ENCODE results near the gene NLRC3.

The NLRC3 gene

DNA sequence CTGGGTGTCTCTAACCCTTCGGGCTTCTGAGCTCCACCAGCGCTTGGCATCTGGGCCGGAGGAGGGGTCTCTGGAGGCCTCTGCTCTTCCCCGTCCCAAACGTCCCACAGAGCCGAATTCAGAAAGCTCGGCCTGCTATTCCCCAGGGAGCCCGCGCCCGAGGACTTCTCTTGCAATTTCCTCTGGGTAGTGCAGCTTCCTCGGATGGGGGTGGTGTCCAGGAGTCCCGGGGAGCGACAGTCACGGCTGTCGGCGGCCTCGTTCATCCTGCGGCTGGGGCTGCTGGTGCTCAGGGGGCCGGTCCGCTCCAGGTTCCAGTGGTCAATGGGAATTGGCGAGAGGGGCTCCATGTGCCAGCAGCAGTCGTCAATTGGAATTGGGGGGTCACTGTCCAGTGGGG, 11.8 kb upstream of the NLRC3 start:
- H3K27me3 ChIP-seq (replicated peaks in 2 of 5; ENCODE audit: control insufficient read depth in 4 of 5, insufficient read depth in 5 of 5, low read length in 4 of 5), result no peaks in the 10 kb centered on the region
- no peak for DNase-seq
- ChIA-PET CTCF (no interaction called here), POLR2A (no interaction called here)
- 93% methylated on average over 20 of the region's 22 CpGs for WGBS (ENCODE audit: insufficient coverage)
- H3K9me3 ChIP-seq (ENCODE audit: control extremely low read depth in 1 of 5, control insufficient read depth in 4 of 5, insufficient read depth in 2 of 5, low read depth in 1 of 5, low read length in 4 of 5), result no peaks in the 10 kb centered on the region
- peak overlapping the region in 2 of 7 experiments; percentile 44 to 57 for H3K4me3 ChIP-seq (ENCODE audit: control insufficient read depth in 1 of 7, extremely low read depth in 1 of 7, insufficient read depth in 4 of 7, low read depth in 2 of 7, low read length in 6 of 7)
- H3K27ac ChIP-seq (ENCODE audit: insufficient read depth in 1 of 2, low read depth in 1 of 2, low read length in 2 of 2, poor library complexity in 1 of 2, severe bottlenecking in 2 of 2), result no peak overlapping the region
- H3K4me1 ChIP-seq (ENCODE audit: control extremely low read depth in 1 of 4, control insufficient read depth in 4 of 4, insufficient read depth in 4 of 4, low read length in 3 of 4), result peaks cover 0 to 34% (median 25%) of the 10 kb centered on the region in 4 experiments
- peaks cover 0 to 43% (median 7%) of the 10 kb centered on the region in 4 experiments for H3K36me3 ChIP-seq (ENCODE audit: control insufficient read depth in 4 of 4, insufficient read depth in 4 of 4, low read length in 3 of 4)

DNA sequence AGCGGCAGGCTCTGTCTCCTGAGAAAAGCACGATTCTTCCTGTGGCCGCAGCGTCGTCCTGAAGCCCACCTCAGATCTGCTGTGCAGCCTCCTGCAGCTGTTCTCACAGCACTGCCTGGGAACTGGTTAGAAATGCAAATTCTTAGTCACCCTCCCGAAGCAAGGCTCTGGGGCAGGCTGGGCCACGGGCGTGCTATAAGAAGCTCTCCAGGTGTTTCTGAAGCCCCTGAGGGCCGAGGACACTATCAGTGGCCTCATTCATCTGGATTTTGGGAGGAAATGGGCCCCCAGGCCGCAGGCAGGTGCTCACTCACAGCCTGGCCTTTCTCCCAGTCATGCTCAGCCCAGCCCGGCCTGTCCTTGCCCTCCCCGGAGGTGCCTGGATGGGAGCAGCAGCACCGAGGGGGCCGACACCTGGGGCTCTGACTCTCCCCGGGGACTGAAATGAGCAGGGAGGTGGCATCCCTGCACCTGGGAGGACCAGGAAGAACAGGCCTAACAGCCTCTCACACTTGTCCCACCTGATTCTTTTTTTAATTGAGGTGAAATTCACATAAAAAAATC, 10.4 kb upstream of the NLRC3 start:
- DNase-seq, result no peak
- Histone ChIP-seq H3K36me3 (ENCODE audit: control insufficient read depth in 4 of 4, insufficient read depth in 4 of 4, low read length in 3 of 4) (peaks cover 0 to 49% (median 13%) of the 10 kb centered on the region in 4 experiments), H3K9me3 (ENCODE audit: control extremely low read depth in 1 of 5, control insufficient read depth in 4 of 5, insufficient read depth in 2 of 5, low read depth in 1 of 5, low read length in 4 of 5) (no peaks in the 10 kb centered on the region), H3K27ac (ENCODE audit: insufficient read depth in 1 of 2, low read depth in 1 of 2, low read length in 2 of 2, poor library complexity in 1 of 2, severe bottlenecking in 2 of 2) (no peak overlapping the region), H3K4me3 (ENCODE audit: control insufficient read depth in 1 of 7, extremely low read depth in 1 of 7, insufficient read depth in 4 of 7, low read depth in 2 of 7, low read length in 6 of 7) (no peak overlapping the region), H3K4me1 (ENCODE audit: control extremely low read depth in 1 of 4, control insufficient read depth in 4 of 4, insufficient read depth in 4 of 4, low read length in 3 of 4) (peaks cover 0 to 38% (median 25%) of the 10 kb centered on the region in 4 experiments), H3K27me3 (replicated peaks in 2 of 5; ENCODE audit: control insufficient read depth in 4 of 5, insufficient read depth in 5 of 5, low read length in 4 of 5) (no peaks in the 10 kb centered on the region)
- 97% methylated on average over 11 of the region's 15 CpGs for WGBS (ENCODE audit: insufficient coverage)
- ChIA-PET POLR2A (no interaction called here), CTCF (no interaction called here)

DNA sequence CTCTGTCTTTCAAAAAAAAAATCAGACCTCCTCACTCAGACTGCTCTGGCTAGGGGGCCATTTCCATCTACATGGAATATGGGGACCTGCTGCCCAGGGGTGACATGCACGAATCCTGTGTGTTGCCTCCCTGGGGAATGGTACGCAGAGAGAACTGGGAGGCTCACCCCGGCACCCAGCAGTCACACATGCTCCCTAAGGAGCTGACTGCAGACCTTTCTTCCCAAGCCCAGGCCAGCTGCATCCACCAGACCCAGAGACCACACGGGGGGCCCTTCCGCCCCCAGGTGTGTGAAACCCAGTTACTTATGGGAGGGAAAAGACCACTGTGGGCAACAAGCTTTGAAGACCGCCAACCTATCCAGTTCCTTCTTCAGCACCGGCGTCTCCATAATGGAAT, 7.2 kb upstream of the NLRC3 start:
- Histone ChIP-seq H3K36me3 (ENCODE audit: control insufficient read depth in 4 of 4, insufficient read depth in 4 of 4, low read length in 3 of 4) (peaks cover 0 to 37% (median 16%) of the 10 kb centered on the region in 4 experiments), H3K4me3 (ENCODE audit: control insufficient read depth in 1 of 7, extremely low read depth in 1 of 7, insufficient read depth in 4 of 7, low read depth in 2 of 7, low read length in 6 of 7) (no peak overlapping the region), H3K27ac (ENCODE audit: insufficient read depth in 1 of 2, low read depth in 1 of 2, low read length in 2 of 2, poor library complexity in 1 of 2, severe bottlenecking in 2 of 2) (no peak overlapping the region), H3K9me3 (ENCODE audit: control extremely low read depth in 1 of 5, control insufficient read depth in 4 of 5, insufficient read depth in 2 of 5, low read depth in 1 of 5, low read length in 4 of 5) (no peaks in the 10 kb centered on the region), H3K4me1 (ENCODE audit: control extremely low read depth in 1 of 4, control insufficient read depth in 4 of 4, insufficient read depth in 4 of 4, low read length in 3 of 4) (peaks cover 5 to 35% (median 26%) of the 10 kb centered on the region in 4 experiments), H3K27me3 (replicated peaks in 2 of 5; ENCODE audit: control insufficient read depth in 4 of 5, insufficient read depth in 5 of 5, low read length in 4 of 5) (no peaks in the 10 kb centered on the region)
- no peak for DNase-seq
- ChIA-PET POLR2A (no interaction called here), CTCF (no interaction called here)
- 100% methylated on average over 3 of the region's 8 CpGs for WGBS (ENCODE audit: insufficient coverage)

DNA sequence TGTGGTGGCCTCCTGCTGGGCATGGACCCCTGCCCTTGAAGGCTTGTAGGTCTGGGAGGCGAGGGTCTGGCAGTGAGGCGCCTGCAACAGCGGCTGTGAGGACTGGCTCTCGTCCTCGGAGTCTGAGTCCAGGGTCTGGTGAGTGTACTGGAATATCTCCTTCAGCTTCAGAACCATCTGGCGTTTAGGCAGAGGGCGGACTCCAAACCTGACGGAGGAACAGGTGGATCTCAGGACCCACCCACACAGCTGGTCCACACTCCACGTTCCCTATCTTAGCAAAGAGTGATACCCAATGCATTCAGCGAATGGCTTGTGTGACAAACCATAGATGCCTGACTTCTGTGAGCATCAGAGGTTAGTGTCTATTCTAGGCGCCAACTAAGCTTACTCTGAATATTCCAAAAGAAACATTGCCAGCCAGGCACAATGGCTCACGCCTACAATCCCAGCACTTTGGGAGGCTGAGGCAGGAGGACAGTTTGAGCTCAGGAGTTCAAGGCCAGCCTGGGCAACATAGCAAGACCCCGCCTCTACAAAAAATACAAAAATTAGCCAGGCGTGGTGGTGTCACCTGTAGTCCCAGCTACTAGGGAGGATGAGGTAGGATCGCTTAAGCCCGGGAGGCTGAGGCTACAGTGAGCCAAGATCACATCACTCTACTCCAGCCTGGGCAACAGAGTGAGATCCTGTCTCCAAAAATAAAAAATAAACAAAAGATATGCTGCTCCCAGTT, 6.3 kb upstream of the NLRC3 start:
- Histone ChIP-seq H3K4me3 (ENCODE audit: control insufficient read depth in 1 of 7, extremely low read depth in 1 of 7, insufficient read depth in 4 of 7, low read depth in 2 of 7, low read length in 6 of 7) (no peak overlapping the region), H3K4me1 (ENCODE audit: control extremely low read depth in 1 of 4, control insufficient read depth in 4 of 4, insufficient read depth in 4 of 4, low read length in 3 of 4) (peaks cover 5 to 36% (median 30%) of the 10 kb centered on the region in 4 experiments), H3K27me3 (replicated peaks in 2 of 5; ENCODE audit: control insufficient read depth in 4 of 5, insufficient read depth in 5 of 5, low read length in 4 of 5) (no peaks in the 10 kb centered on the region), H3K9me3 (ENCODE audit: control extremely low read depth in 1 of 5, control insufficient read depth in 4 of 5, insufficient read depth in 2 of 5, low read depth in 1 of 5, low read length in 4 of 5) (no peaks in the 10 kb centered on the region), H3K27ac (ENCODE audit: insufficient read depth in 1 of 2, low read depth in 1 of 2, low read length in 2 of 2, poor library complexity in 1 of 2, severe bottlenecking in 2 of 2) (no peak overlapping the region), H3K36me3 (ENCODE audit: control insufficient read depth in 4 of 4, insufficient read depth in 4 of 4, low read length in 3 of 4) (peaks cover 0 to 30% (median 16%) of the 10 kb centered on the region in 4 experiments)
- POLR2A ChIA-PET, result no interaction called here
- 100% methylated on average over 11 of the region's 16 CpGs for WGBS (ENCODE audit: insufficient coverage)
- CTCF ChIA-PET, result interaction anchor here (1.2 kb wide), 1 partner anchor 20 kb away, joined by 4 read pairs; no protein-coding TSS in a partner anchor
- DNase-seq, result no peak

DNA sequence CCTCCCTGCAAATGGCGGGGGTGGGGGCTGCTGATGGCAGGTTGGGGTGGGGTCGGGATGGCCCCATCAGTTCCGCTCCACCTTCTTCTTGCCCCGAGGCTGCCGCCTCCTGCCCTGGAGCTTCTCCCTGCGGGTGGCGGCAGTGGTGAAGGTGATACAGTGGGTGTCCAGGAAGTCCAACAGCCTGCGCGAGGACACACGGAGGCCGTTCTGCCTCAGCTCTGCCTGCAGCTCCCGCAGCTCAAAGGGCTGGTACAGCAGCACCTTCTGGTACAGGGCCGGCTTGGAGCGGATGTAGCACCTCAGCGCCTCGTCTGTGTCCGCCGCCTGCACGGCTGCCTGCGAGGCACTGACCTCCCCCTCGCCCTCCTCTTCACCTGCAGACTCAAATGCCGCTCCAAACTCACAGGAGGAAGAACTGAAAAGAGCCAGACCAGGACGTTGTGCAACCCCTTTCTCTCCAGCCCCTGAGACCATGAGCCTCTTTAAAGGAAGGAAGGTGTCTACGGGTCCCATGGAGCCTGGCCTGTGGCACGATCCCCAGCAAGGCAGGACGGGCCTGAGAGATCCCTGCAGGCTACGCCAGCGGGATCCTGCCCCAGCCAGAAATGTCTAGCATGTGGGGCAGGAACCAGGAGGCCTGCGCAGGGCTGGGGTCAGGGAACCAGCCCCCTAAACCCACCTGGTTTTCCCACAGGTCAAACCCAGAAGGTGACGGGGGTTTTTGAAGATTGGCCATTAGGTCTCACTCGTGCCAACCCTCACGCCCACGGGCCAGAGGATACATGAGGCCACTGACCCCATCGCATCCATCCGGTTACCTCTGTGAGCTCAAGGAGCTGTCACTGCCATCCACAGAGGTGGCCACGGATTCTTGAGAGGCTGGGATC, 5.3 kb upstream of the NLRC3 start:
- Histone ChIP-seq H3K27ac (ENCODE audit: insufficient read depth in 1 of 2, low read depth in 1 of 2, low read length in 2 of 2, poor library complexity in 1 of 2, severe bottlenecking in 2 of 2) (no peak overlapping the region), H3K27me3 (replicated peaks in 2 of 5; ENCODE audit: control insufficient read depth in 4 of 5, insufficient read depth in 5 of 5, low read length in 4 of 5) (no peaks in the 10 kb centered on the region), H3K4me3 (ENCODE audit: control insufficient read depth in 1 of 7, extremely low read depth in 1 of 7, insufficient read depth in 4 of 7, low read depth in 2 of 7, low read length in 6 of 7) (no peak overlapping the region), H3K9me3 (ENCODE audit: control extremely low read depth in 1 of 5, control insufficient read depth in 4 of 5, insufficient read depth in 2 of 5, low read depth in 1 of 5, low read length in 4 of 5) (no peaks in the 10 kb centered on the region), H3K4me1 (ENCODE audit: control extremely low read depth in 1 of 4, control insufficient read depth in 4 of 4, insufficient read depth in 4 of 4, low read length in 3 of 4) (peaks cover 5 to 46% (median 38%) of the 10 kb centered on the region in 4 experiments), H3K36me3 (ENCODE audit: control insufficient read depth in 4 of 4, insufficient read depth in 4 of 4, low read length in 3 of 4) (peaks cover 0 to 24% (median 15%) of the 10 kb centered on the region in 4 experiments)
- no peak for DNase-seq
- WGBS (ENCODE audit: insufficient coverage), result 95% methylated on average over 33 of the region's 36 CpGs
- ChIA-PET CTCF (interaction anchor here (1.2 kb wide), 1 partner anchor 21 kb away, joined by 4 read pairs; no protein-coding TSS in a partner anchor), POLR2A (no interaction called here)

- CTCF ChIA-PET, result interaction anchor here (1.7 kb wide), 1 partner anchor 35 kb away, joined by 3 read pairs; no protein-coding TSS in a partner anchor
- POLR2A ChIA-PET, result no interaction called here
- no peak for DNase-seq
Measured at GRCh38 chr16:3581392-3581791, 4.2 kb upstream of the NLRC3 start.

More at GRCh38 chr16:3581392-3581791, 4.2 kb upstream of the NLRC3 start:
- H3K4me1 ChIP-seq (ENCODE audit: control extremely low read depth in 1 of 4, control insufficient read depth in 4 of 4, insufficient read depth in 4 of 4, low read length in 3 of 4), result peaks cover 5 to 57% (median 49%) of the 10 kb centered on the region in 4 experiments
- H3K9me3 ChIP-seq (ENCODE audit: control extremely low read depth in 1 of 5, control insufficient read depth in 4 of 5, insufficient read depth in 2 of 5, low read depth in 1 of 5, low read length in 4 of 5), result no peaks in the 10 kb centered on the region
- no peaks in the 10 kb centered on the region for H3K27me3 ChIP-seq (replicated peaks in 2 of 5; ENCODE audit: control insufficient read depth in 4 of 5, insufficient read depth in 5 of 5, low read length in 4 of 5)
- no peak overlapping the region for H3K27ac ChIP-seq (ENCODE audit: insufficient read depth in 1 of 2, low read depth in 1 of 2, low read length in 2 of 2, poor library complexity in 1 of 2, severe bottlenecking in 2 of 2)
- WGBS (ENCODE audit: insufficient coverage), result 96% methylated on average over 6 of the region's 10 CpGs
- H3K36me3 ChIP-seq (ENCODE audit: control insufficient read depth in 4 of 4, insufficient read depth in 4 of 4, low read length in 3 of 4), result peaks cover 0 to 24% (median 14%) of the 10 kb centered on the region in 4 experiments
- no peak overlapping the region for H3K4me3 ChIP-seq (ENCODE audit: control insufficient read depth in 1 of 7, extremely low read depth in 1 of 7, insufficient read depth in 4 of 7, low read depth in 2 of 7, low read length in 6 of 7)

All from common myeloid progenitor, CD34-positive (primary cell).